Left renal cortex interstitium (tissue), 4 donors: Measurements from ENCODE around the gene HSF2BP. TPM values are rescaled to one million over a fixed set of nuclear protein-coding genes. Genes with fewer than 3 reads are reported as not detected.
"Not testable (repeated sequence)": the region's sequence is repeated elsewhere in the genome, so short reads cannot be mapped to it uniquely, and the experiment has no call there.

Source experiments
- DNase-seq, 4 donors: peaks; one replicate each; pipeline ENCODE4 v3.0.0-alpha.2; 2013; ENCODE audit warnings: low read depth in 4 of 4, low spot score in 2 of 4, missing footprints in 1 of 4
- polyA plus RNA-seq, 4 donors: library from polyadenylated mRNA; unstranded; fragments of 120-200 nt; gene quantifications; one replicate each; pipeline ENCODE4 v1.2.1, GENCODE V29; 2013; ENCODE audit not compliant: insufficient read length in 4 of 4

Gene HSF2BP
- polyA plus RNA-seq, 4 donors, result 1.7 to 2.0 (median 2.0) TPM

- not testable (repeated sequence) for DNase-seq
Measured at GRCh38 chr21:43485016-43485415, 174.3 kb downstream of the HSF2BP start.

- DNase-seq, result not testable (repeated sequence)
Measured at GRCh38 chr21:43479197-43479596, 180.1 kb downstream of the HSF2BP start.

Other genes starting within 250 kb of the HSF2BP start
- 1 to 10 TPM in 3 of 4 donors, not detected in 1; 2.5 to 4.6 (median 2.6) TPM for gene SIK1, start 232.4 kb downstream of the HSF2BP start, polyA plus RNA-seq
- gene RRP1B, start 72 bp upstream of the HSF2BP start, polyA plus RNA-seq, result 10 to 100 TPM; 28.0 to 32.7 (median 30.0) TPM
- 10 to 100 TPM; 66.1 to 95.8 (median 78.7) TPM for gene PDXK, start 59.6 kb upstream of the HSF2BP start, polyA plus RNA-seq
- gene CSTB, start 116.8 kb upstream of the HSF2BP start, polyA plus RNA-seq, result 10 to 100 TPM; 40.5 to 64.9 (median 46.9) TPM
- gene RRP1, start 130.1 kb upstream of the HSF2BP start, polyA plus RNA-seq, result 10 to 100 TPM; 27.1 to 34.6 (median 33.7) TPM
- 10 to 100 TPM; 52.1 to 73.5 (median 61.4) TPM for gene AGPAT3, start 205.7 kb upstream of the HSF2BP start, polyA plus RNA-seq